HepG2 (cell line): ENCODE data around the gene TOR1A. TPM values are rescaled to one million over a fixed set of nuclear protein-coding genes. Genes with fewer than 3 reads are reported as not detected.

Experiments used
- ARNTL ChIP-seq: sonication (generic); formaldehyde crosslinking; IDR thresholded peaks from 2 replicates; pipeline ENCODE4 v1.4.0; 2020; ENCODE audit warnings: mild to moderate bottlenecking, missing genetic modification reagents
- ATAD3A ChIP-seq: sonication (generic); formaldehyde crosslinking; IDR thresholded peaks from 2 replicates; pipeline ENCODE4 v1.4.0; 2020; ENCODE audit warnings: missing genetic modification reagents
- DMAP1 ChIP-seq: IDR thresholded peaks from 2 replicates; pipeline ENCODE4 v1.6.1; 2016
- ETV5 ChIP-seq: IDR thresholded peaks from 2 replicates; pipeline ENCODE4 v1.6.1; 2018; ENCODE audit warnings: missing biosample characterization, missing genetic modification reagents, inconsistent platforms, borderline replicate concordance
- IRF2 ChIP-seq: IDR thresholded peaks from 2 replicates; pipeline ENCODE4 v1.6.1; 2018; ENCODE audit warnings: missing genetic modification reagents, missing compliant biosample characterization
- KDM4B ChIP-seq: sonication (generic); formaldehyde crosslinking; IDR thresholded peaks from 2 replicates; pipeline ENCODE4 v1.4.0; 2020; ENCODE audit warnings: missing genetic modification reagents
- MATR3 ChIP-seq: sonication (generic); formaldehyde crosslinking; IDR thresholded peaks from 2 replicates; pipeline ENCODE4 v1.4.0; 2020; ENCODE audit warnings: missing genetic modification reagents
- MLLT10 ChIP-seq: sonication (generic); formaldehyde crosslinking; IDR thresholded peaks from 2 replicates; pipeline ENCODE4 v1.4.0; 2020; ENCODE audit warnings: missing genetic modification reagents
- NCOR1 ChIP-seq: fragments of 200-600 bp; sonication (generic); IDR thresholded peaks from 2 replicates; pipeline ENCODE4 v1.7.0; 2017; ENCODE audit warnings: antibody characterized with exemption, low read length, borderline replicate concordance
- NR2C2 ChIP-seq: sonication (generic); formaldehyde crosslinking; IDR thresholded peaks from 2 replicates; pipeline ENCODE4 v1.4.0; 2020; ENCODE audit warnings: missing genetic modification reagents, mild to moderate bottlenecking, moderate library complexity, borderline replicate concordance
- PHB2 ChIP-seq: fragments of 450-650 bp; IDR thresholded peaks from 2 replicates; pipeline ENCODE4 v1.6.1; 2018; ENCODE audit not compliant: partially characterized antibody
- XRCC5 ChIP-seq: fragments of 200-400 bp; formaldehyde crosslinking; optimal IDR thresholded peaks from 2 replicates; pipeline ENCODE3; 2017; ENCODE audit warnings: mild to moderate bottlenecking, low read length
- ZFP90 ChIP-seq: sonication (generic); formaldehyde crosslinking; IDR thresholded peaks from 2 replicates; pipeline ENCODE4 v1.8.0; 2022; ENCODE audit warnings: missing genetic modification reagents, mild to moderate bottlenecking, inconsistent platforms, borderline replicate concordance
- ZNF17 ChIP-seq: sonication (generic); formaldehyde crosslinking; IDR thresholded peaks from 2 replicates; pipeline ENCODE4 v1.5.0; 2020; ENCODE audit warnings: mild to moderate bottlenecking, missing genetic modification reagents
- ZNF775 ChIP-seq: sonication (generic); formaldehyde crosslinking; IDR thresholded peaks from 2 replicates; pipeline ENCODE4 v1.4.0; 2020; ENCODE audit warnings: missing genetic modification reagents, mild to moderate bottlenecking, moderate library complexity, borderline replicate concordance
- polyA plus RNA-seq, 8 experiments: library from polyadenylated mRNA; depleted of rRNA in 3 of 8; stranded (reverse) in 7 of 8; unstranded in 1 of 8; fragments of >200 nt; fragmentation: Illumina TruSeq in 4 of 8; extraction: Trizol in 4 of 8; gene quantifications; 2 replicates each; pipeline versions ENCODE4 v1.2.1 to v1.2.3, GENCODE V29; 2011 to 2016; ENCODE audit warnings: low read depth in 4 of 8, missing spikeins in 1 of 8, mixed read lengths in 1 of 8; ENCODE audit not compliant: insufficient read depth in 1 of 8
- total RNA-seq, 5 experiments: library from RNA; depleted of rRNA; stranded (reverse); fragments of >200 nt; fragmentation: Illumina TruSeq; extraction: Trizol; gene quantifications; 2 replicates each; pipeline ENCODE4 v1.2.3, GENCODE V29; 2016; ENCODE audit warnings: low read depth in 1 of 5
- TF ChIP-seq, protein P1 (sequence below): sonication (generic); formaldehyde crosslinking; IDR thresholded peaks from 2 replicates; pipeline ENCODE4 v1.4.0; 2020; ENCODE audit warnings: missing genetic modification reagents
- TF ChIP-seq, protein P2 (sequence below): fragments of 450-650 bp; IDR thresholded peaks from 2 replicates; pipeline ENCODE4 v1.6.1; 2016
- TF ChIP-seq, protein P3 (sequence below): sonication (generic); formaldehyde crosslinking; IDR thresholded peaks from 2 replicates; pipeline ENCODE4 v1.5.0; 2020; ENCODE audit warnings: mild to moderate bottlenecking, missing genetic modification reagents, borderline replicate concordance
- TF ChIP-seq, protein P4 (sequence below): sonication (generic); formaldehyde crosslinking; IDR thresholded peaks from 2 replicates; pipeline ENCODE4 v1.5.0; 2020; ENCODE audit warnings: missing genetic modification reagents

TOR1A gene
- total and polyA plus RNA-seq, 2 of the 13 experiments (the other 11 are each of a cell fraction or from before 2014, with no cell fraction given) = 31.6 to 41.4 TPM

DNA sequence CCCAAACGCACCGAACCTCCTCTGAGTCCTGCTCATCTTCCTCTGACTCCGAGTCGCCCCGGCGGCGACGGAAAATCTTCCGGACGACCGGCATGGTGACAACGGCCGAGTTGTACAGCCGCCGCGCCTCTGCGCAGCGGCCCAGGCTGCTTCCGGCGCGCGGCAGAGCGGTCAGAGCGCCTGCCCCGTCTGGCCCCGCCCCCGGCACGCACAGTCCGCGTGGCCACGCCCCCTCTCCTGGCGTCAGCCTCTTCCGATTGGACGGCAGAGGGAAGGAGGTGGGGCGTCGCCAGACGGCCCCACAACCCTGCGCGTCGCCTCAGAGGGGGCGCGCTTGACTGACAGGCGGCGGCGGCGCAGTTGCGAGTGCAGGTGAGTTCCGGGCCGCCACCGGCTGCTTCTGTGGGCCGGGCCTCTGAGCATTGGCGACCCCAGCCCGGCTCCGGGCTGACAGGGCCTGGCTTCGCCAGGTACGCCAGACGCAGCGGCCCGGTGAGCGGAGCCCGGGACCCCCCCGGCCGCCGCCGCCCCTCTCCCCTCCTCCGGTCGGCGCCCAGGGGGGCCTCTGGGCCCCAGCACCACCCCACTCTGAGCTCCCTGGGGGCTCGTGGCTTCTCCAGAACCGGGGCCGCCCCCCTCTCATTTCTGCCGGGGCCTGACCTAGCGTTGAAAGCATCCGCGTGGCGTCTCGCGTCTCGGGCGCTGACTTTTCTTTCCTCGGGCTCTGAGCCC, 11.4 kb upstream of the TOR1A start, which contains the start of the genes C9orf78 and USP20 (continued):
- TF ChIP-seq, protein P1, sequence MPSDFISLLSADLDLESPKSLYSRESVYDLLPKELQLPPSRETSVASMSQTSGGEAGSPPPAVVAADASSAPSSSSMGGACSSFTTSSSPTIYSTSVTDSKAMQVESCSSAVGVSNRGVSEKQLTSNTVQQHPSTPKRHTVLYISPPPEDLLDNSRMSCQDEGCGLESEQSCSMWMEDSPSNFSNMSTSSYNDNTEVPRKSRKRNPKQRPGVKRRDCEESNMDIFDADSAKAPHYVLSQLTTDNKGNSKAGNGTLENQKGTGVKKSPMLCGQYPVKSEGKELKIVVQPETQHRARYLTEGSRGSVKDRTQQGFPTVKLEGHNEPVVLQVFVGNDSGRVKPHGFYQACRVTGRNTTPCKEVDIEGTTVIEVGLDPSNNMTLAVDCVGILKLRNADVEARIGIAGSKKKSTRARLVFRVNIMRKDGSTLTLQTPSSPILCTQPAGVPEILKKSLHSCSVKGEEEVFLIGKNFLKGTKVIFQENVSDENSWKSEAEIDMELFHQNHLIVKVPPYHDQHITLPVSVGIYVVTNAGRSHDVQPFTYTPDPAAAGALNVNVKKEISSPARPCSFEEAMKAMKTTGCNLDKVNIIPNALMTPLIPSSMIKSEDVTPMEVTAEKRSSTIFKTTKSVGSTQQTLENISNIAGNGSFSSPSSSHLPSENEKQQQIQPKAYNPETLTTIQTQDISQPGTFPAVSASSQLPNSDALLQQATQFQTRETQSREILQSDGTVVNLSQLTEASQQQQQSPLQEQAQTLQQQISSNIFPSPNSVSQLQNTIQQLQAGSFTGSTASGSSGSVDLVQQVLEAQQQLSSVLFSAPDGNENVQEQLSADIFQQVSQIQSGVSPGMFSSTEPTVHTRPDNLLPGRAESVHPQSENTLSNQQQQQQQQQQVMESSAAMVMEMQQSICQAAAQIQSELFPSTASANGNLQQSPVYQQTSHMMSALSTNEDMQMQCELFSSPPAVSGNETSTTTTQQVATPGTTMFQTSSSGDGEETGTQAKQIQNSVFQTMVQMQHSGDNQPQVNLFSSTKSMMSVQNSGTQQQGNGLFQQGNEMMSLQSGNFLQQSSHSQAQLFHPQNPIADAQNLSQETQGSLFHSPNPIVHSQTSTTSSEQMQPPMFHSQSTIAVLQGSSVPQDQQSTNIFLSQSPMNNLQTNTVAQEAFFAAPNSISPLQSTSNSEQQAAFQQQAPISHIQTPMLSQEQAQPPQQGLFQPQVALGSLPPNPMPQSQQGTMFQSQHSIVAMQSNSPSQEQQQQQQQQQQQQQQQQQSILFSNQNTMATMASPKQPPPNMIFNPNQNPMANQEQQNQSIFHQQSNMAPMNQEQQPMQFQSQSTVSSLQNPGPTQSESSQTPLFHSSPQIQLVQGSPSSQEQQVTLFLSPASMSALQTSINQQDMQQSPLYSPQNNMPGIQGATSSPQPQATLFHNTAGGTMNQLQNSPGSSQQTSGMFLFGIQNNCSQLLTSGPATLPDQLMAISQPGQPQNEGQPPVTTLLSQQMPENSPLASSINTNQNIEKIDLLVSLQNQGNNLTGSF (CRISPR knock-in tag) = 0 out of 2 replicates have a peak, but pooled peaks have one; percentile 13
- TF ChIP-seq DMAP1 (CRISPR knock-in tag) = peak; percentile 53
- no peak for TF ChIP-seq PHB2
- TF ChIP-seq ARNTL = peak; percentile 55; the same call in 1 of the 2 replicates
- peak; percentile 70 for TF ChIP-seq NR2C2 (CRISPR knock-in tag)
- TF ChIP-seq NCOR1 = no peak
- TF ChIP-seq KDM4B (CRISPR knock-in tag) = no peak
- TF ChIP-seq ZFP90 (CRISPR knock-in tag) = peak; percentile 7; the same call in 1 of the 2 replicates
- no peak for TF ChIP-seq ATAD3A (CRISPR knock-in tag)
- peak; percentile 64 for TF ChIP-seq ETV5 (CRISPR knock-in tag)
- TF ChIP-seq IRF2 (CRISPR knock-in tag) = no peak
- no peak for TF ChIP-seq MLLT10 (CRISPR knock-in tag)
- TF ChIP-seq, protein P2, sequence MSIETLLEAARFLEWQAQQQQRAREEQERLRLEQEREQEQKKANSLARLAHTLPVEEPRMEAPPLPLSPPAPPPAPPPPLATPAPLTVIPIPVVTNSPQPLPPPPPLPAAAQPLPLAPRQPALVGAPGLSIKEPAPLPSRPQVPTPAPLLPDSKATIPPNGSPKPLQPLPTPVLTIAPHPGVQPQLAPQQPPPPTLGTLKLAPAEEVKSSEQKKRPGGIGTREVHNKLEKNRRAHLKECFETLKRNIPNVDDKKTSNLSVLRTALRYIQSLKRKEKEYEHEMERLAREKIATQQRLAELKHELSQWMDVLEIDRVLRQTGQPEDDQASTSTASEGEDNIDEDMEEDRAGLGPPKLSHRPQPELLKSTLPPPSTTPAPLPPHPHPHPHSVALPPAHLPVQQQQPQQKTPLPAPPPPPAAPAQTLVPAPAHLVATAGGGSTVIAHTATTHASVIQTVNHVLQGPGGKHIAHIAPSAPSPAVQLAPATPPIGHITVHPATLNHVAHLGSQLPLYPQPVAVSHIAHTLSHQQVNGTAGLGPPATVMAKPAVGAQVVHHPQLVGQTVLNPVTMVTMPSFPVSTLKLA = peak; percentile 64
- TF ChIP-seq, protein P3, sequence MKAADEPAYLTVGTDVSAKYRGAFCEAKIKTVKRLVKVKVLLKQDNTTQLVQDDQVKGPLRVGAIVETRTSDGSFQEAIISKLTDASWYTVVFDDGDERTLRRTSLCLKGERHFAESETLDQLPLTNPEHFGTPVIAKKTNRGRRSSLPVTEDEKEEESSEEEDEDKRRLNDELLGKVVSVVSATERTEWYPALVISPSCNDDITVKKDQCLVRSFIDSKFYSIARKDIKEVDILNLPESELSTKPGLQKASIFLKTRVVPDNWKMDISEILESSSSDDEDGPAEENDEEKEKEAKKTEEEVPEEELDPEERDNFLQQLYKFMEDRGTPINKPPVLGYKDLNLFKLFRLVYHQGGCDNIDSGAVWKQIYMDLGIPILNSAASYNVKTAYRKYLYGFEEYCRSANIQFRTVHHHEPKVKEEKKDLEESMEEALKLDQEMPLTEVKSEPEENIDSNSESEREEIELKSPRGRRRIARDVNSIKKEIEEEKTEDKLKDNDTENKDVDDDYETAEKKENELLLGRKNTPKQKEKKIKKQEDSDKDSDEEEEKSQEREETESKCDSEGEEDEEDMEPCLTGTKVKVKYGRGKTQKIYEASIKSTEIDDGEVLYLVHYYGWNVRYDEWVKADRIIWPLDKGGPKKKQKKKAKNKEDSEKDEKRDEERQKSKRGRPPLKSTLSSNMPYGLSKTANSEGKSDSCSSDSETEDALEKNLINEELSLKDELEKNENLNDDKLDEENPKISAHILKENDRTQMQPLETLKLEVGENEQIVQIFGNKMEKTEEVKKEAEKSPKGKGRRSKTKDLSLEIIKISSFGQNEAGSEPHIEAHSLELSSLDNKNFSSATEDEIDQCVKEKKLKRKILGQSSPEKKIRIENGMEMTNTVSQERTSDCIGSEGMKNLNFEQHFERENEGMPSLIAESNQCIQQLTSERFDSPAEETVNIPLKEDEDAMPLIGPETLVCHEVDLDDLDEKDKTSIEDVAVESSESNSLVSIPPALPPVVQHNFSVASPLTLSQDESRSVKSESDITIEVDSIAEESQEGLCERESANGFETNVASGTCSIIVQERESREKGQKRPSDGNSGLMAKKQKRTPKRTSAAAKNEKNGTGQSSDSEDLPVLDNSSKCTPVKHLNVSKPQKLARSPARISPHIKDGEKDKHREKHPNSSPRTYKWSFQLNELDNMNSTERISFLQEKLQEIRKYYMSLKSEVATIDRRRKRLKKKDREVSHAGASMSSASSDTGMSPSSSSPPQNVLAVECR = peak; percentile 99
- no peak for TF ChIP-seq ZNF17 (CRISPR knock-in tag)
- no peak for TF ChIP-seq MATR3 (CRISPR knock-in tag)
- peak; percentile 18 for TF ChIP-seq XRCC5
- TF ChIP-seq, protein P4, sequence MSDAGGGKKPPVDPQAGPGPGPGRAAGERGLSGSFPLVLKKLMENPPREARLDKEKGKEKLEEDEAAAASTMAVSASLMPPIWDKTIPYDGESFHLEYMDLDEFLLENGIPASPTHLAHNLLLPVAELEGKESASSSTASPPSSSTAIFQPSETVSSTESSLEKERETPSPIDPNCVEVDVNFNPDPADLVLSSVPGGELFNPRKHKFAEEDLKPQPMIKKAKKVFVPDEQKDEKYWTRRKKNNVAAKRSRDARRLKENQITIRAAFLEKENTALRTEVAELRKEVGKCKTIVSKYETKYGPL (CRISPR knock-in tag) = 0 out of 2 replicates have a peak, but pooled peaks have one; percentile 47
- TF ChIP-seq ZNF775 (CRISPR knock-in tag) = no peak
